ENCODE data around the gene TAS2R1. TPM values are rescaled to one million over a fixed set of nuclear protein-coding genes. Genes with fewer than 3 reads are reported as not detected.
A peak's percentile ranks its signal among the peaks of the same experiment; 100 is the strongest.

The TAS2R1 gene
- total RNA-seq (ENCODE audit: low replicate concordance): not detected in 2 replicates
- long read RNA-seq: 0 reads

GRCh38 chr5:9630251-9630650 lies at the start of gene TAS2R1:
TSS of gene TAS2R1 (minus strand) at chr5:9630351. CDS start at chr5:9630032, 319 bp downstream.
- Mint-ChIP-seq H3K27ac (no peak within 1 kb of the TSS), H3K36me3 (no peaks in the 10 kb centered on the region), H3K9me3 (peaks cover 5% of the 10 kb centered on the region), H3K4me1 (ENCODE audit: unreplicated experiment) (peaks cover 8% of the 10 kb centered on the region), H3K27me3 (no peaks in the 10 kb centered on the region), H3K4me3 (no peak within 1 kb of the TSS)
- DNase-seq (ENCODE audit: extremely low spot score, unreplicated experiment): no peak
- TF ChIP-seq, protein P1, sequence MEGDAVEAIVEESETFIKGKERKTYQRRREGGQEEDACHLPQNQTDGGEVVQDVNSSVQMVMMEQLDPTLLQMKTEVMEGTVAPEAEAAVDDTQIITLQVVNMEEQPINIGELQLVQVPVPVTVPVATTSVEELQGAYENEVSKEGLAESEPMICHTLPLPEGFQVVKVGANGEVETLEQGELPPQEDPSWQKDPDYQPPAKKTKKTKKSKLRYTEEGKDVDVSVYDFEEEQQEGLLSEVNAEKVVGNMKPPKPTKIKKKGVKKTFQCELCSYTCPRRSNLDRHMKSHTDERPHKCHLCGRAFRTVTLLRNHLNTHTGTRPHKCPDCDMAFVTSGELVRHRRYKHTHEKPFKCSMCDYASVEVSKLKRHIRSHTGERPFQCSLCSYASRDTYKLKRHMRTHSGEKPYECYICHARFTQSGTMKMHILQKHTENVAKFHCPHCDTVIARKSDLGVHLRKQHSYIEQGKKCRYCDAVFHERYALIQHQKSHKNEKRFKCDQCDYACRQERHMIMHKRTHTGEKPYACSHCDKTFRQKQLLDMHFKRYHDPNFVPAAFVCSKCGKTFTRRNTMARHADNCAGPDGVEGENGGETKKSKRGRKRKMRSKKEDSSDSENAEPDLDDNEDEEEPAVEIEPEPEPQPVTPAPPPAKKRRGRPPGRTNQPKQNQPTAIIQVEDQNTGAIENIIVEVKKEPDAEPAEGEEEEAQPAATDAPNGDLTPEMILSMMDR (conservative IDR thresholded peaks at IDR 0.05): no peak

DNA sequence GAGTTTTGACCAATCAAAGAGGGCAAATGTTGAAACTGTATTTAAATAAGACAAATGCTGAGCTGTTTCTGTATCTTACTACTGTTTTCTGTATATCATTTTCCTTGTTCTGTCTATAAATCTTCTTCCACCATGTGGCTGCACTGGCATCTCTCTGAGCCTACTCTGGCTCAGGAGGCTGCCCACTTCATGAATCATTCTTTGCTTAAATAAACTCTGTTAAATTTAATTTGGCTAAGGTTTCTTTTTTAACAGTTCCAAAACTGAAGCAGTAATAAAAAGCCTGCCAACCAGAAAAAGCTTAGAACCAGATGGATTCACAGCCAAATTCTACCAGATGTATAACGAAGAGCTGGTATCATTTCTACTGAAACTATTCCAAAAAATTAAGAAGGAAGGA lies 40.2 kb upstream of the TAS2R1 start:
- no peaks in the 10 kb centered on the region for H3K36me3 Mint-ChIP-seq
- H3K4me3 Mint-ChIP-seq: no peak overlapping the region
- no peak overlapping the region for H3K27ac Mint-ChIP-seq
- TF ChIP-seq, protein P1 (conservative IDR thresholded peaks at IDR 0.05): no peak
- no peak for DNase-seq (ENCODE audit: extremely low spot score, unreplicated experiment)
- peaks cover 7% of the 10 kb centered on the region for H3K9me3 Mint-ChIP-seq
- H3K4me1 Mint-ChIP-seq (ENCODE audit: unreplicated experiment): no peaks in the 10 kb centered on the region
- no peaks in the 10 kb centered on the region for H3K27me3 Mint-ChIP-seq

- Mint-ChIP-seq H3K4me1 (ENCODE audit: unreplicated experiment) (no peaks in the 10 kb centered on the region), H3K36me3 (no peaks in the 10 kb centered on the region), H3K27ac (no peak overlapping the region), H3K27me3 (no peaks in the 10 kb centered on the region), H3K4me3 (no peak overlapping the region), H3K9me3 (peaks cover 7% of the 10 kb centered on the region)
- DNase-seq (ENCODE audit: extremely low spot score, unreplicated experiment): no peak
- TF ChIP-seq, protein P1 (conservative IDR thresholded peaks at IDR 0.05): no peak
Measured at GRCh38 chr5:9667906-9668305, 37.8 kb upstream of the TAS2R1 start.

GRCh38 chr5:9663891-9664290 lies 33.7 kb upstream of the TAS2R1 start:
- H3K9me3 Mint-ChIP-seq: peaks cover 7% of the 10 kb centered on the region
- TF ChIP-seq, protein P1 (conservative IDR thresholded peaks at IDR 0.05): no peak
- no peaks in the 10 kb centered on the region for H3K27me3 Mint-ChIP-seq
- H3K27ac Mint-ChIP-seq: no peak overlapping the region
- no peaks in the 10 kb centered on the region for H3K36me3 Mint-ChIP-seq
- no peak overlapping the region for H3K4me3 Mint-ChIP-seq
- no peak for DNase-seq (ENCODE audit: extremely low spot score, unreplicated experiment)
- H3K4me1 Mint-ChIP-seq (ENCODE audit: unreplicated experiment): peaks cover 20% of the 10 kb centered on the region

DNA sequence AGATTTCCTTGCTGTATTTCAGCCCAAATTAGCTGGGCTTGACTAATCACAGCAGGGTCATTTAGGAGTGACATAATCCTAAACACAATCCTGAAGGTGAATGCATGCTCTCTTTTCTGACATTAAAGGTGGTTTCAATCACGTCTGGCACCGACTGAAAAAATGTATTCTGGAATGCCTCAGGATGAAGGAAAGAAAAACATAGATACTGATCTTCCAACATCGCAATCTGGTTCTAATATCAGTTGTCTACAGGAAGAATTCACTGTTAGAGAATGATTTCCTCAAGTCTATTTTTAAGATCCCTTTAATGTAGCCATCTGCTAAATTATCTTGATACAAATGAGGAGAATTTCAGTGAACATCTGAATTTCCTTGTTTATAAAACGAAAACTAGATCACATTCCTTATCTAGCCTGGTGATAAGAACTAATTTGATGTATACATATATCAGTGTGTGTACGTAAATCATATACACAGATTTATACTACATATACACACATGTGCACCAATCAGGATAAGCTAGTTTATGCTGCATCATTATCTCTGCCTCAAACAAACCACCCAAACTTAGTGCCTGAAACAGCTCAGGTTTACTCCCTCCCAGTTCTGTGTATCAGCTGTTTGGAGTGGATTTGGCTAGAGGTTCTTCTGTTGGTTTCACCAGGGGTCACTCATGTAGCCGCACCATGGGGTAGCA lies 31.3 kb upstream of the TAS2R1 start:
- no peak for DNase-seq (ENCODE audit: extremely low spot score, unreplicated experiment)
- H3K36me3 Mint-ChIP-seq: no peaks in the 10 kb centered on the region
- H3K27me3 Mint-ChIP-seq: no peaks in the 10 kb centered on the region
- no peak overlapping the region for H3K27ac Mint-ChIP-seq
- no peaks in the 10 kb centered on the region for H3K9me3 Mint-ChIP-seq
- H3K4me3 Mint-ChIP-seq: peak overlapping the region; percentile 0
- H3K4me1 Mint-ChIP-seq (ENCODE audit: unreplicated experiment): peaks cover 26% of the 10 kb centered on the region
- TF ChIP-seq, protein P1 (conservative IDR thresholded peaks at IDR 0.05): no peak

All from type B pancreatic cell (in vitro differentiated cells).